IPS-18c (cell line): ENCODE results near the gene APBA2.
A peak's percentile ranks its signal among the peaks of the same experiment; 100 is the strongest.
"Not testable (repeated sequence)": the region's sequence is repeated elsewhere in the genome, so short reads cannot be mapped to it uniquely, and the experiment has no call there.

Experiments
- H3K4me3 ChIP-seq: 2 replicates; pipeline ENCODE4 v1.7.0; 2013; ENCODE audit warnings: low read depth, mild to moderate bottlenecking, low read length, moderate library complexity; ENCODE audit not compliant: insufficient read depth
- H3K9me3 ChIP-seq: one replicate; pipeline ENCODE4 v1.6.1; 2013; ENCODE audit warnings: mild to moderate bottlenecking, low read length, moderate library complexity; ENCODE audit not compliant: control insufficient read depth, insufficient read depth

Gene APBA2

DNA sequence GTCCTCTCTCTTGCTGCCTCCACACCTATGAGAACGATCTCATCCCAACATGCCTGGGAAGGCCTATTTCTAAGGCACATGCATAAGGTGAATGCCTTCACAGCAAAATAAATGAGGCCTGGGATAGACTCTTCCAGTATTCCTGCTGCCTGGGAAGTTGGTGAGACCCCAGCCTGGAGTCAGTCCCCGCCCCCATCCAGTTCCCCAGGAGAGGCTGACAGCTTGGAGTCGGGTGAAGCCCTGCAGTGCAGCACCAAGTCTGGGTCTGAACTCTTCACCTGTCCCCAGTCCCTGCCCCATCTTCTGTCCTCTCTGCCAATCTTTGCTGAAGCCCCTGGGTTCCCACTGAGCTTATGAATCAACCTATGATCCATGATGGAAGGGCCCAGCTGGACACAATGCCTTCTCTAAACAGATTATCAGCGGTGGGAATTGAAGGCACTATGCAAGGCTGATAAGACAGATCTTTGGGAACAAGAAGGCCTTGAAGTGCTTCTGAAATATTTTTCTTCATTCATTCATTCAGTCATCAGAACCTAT lies 10.2 kb upstream of the APBA2 start:
- no peaks in the 10 kb centered on the region for H3K9me3 ChIP-seq
- no peak overlapping the region for H3K4me3 ChIP-seq

DNA sequence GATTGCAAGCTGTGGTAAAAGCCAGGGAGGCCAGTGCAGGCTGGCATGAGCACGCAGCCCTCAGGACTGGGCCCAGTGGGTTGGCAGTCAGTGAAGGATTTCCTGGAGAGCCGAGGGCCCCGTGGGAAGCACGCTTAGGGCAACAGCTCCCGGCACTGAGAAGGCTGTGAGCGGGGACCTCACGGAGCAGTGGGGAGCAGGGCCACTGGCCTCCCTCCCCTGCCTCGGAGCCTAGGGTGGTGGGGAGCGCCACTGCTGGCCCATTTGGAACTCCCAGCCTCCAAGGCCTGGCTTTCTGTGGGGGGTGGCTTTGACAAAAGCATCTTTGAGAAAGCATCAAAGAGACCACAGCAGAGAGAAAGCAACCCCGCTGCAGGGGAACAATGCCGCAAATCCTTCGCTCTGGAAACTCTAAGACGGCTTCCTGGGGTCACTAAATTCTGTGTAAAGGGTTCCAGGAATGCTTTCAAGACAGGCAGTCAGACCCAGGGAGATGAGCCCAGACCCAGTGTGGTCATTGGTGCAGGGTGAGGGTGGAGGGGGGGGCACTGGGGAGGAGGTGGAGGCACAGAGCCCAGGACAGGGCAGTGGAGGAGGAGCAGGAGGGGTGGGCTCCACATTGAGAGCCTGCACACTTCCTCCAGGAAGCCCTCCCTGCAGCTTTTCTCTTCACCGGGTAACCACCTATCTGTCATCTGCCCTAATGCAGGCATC lies 9.5 kb upstream of the APBA2 start:
- Histone ChIP-seq H3K9me3 (no peaks in the 10 kb centered on the region), H3K4me3 (no peak overlapping the region)

DNA sequence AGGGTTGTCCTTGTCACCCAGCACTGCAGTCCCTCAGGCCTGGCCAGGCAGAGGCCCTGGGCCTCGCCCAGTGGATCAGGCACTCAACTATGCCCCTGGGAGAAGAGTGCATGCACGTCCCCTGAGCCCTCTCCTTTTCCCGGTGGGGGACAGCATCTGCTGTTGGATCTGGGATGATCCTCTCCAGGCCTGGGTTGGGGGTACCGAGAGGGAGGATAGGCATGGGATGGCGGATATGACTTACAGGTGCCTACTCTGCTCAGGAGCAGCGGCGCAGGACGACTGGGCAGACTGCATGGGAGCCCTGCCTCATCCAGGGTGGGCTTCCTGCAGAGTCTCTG lies 9.0 kb upstream of the APBA2 start:
- H3K9me3 ChIP-seq = no peaks in the 10 kb centered on the region
- no peak overlapping the region for H3K4me3 ChIP-seq

DNA sequence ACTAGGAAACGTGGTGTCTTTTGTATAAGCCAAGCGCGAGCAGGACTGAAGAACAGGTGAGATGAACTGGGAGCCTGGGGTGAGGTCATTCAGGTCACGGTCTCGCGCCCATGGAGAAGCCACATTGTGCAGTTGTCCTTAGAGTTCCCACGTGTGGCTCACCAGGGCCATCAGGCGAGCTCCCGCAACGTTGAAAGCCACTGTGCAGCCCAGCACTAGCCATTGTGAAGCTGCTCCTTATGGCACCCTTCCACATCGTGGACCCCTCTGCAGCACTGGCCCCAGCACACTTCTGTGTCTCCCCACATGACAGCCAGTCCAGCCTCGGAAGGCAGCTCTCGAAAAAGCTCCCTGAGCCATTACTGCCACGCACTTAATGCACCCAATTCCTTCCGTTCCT lies 7.6 kb upstream of the APBA2 start:
- no peaks in the 10 kb centered on the region for H3K9me3 ChIP-seq
- no peak overlapping the region for H3K4me3 ChIP-seq

DNA sequence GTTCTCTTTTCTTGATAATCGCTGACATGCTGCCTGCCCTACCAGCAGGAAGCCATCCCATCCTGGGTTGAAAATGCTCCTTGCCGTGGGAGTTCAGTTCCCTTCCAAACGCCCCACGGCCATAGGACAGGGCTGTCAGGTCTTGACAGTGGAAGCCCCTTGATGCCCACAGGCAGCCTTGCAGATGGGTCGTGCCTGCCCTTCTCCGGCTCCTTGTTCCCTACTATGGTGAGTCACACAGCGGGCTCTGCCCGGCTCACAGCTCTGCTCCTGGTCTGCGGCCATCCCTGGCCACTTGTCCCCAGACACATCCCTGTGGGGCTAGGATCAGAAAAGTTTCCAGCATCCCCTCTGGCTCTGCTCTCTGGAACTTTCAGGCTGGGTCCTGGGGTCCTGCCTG lies 6.2 kb upstream of the APBA2 start:
- no peak overlapping the region for H3K4me3 ChIP-seq
- H3K9me3 ChIP-seq = no peaks in the 10 kb centered on the region

DNA sequence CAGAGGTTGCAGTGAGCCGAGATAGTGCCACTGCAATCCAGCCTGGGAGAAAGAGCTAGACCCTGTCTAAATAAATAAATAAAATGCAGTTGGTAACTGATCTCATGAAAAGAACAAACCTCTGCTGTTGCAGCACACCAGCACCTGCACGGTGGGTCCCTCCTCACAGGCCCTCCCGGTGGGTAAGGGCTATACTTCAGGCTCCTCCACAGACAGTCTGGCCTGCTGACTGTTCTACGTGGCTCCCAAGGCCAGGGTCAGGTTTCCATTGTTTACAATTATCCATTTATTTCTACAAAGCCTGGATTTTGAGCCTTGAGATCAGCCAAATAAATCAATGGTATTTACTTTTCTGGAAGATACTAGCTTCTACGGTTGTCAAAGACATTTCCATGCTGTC lies 5.1 kb upstream of the APBA2 start:
- H3K9me3 ChIP-seq = no peaks in the 10 kb centered on the region
- no peak overlapping the region for H3K4me3 ChIP-seq

DNA sequence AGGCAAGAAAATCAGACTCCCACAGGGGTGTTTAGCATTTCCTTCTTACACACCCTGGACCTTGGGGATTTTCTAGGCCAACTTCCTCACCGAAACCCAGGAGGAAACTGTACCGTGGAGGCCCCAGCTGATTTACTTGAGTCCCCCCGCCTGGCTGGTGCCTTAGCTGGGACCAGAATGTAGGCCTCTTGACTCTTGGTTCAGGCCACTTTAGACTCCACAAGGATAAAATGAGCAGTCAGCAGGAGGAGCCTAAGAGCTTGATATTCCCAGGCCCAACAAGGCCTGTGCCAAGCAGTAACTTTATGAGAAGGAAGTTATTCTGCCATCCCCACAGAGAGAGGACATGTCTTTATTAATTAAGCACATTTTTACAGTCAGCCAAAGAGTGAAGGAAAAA lies 4.6 kb upstream of the APBA2 start:
- Histone ChIP-seq H3K9me3 (no peaks in the 10 kb centered on the region), H3K4me3 (no peak overlapping the region)

DNA sequence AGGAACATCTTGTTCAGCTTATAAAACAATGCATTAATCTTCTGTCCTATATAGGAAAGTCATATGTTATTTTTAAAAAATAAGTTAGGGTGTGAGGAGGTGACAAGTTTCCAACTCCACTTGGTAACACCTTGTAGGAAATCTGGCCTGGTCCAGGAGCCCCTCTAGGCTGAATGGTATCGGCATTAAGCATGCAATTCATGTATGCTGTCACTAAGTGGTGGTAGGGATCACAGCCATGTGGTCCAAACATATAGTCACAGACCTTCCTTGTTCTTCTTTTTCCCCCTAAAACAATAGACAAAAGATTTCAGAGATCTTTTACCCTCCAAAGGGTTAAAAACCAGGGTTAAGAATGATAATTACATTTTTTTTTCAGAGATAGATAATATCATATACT lies 4.2 kb upstream of the APBA2 start:
- Histone ChIP-seq H3K4me3 (no peak overlapping the region), H3K9me3 (no peaks in the 10 kb centered on the region)

DNA sequence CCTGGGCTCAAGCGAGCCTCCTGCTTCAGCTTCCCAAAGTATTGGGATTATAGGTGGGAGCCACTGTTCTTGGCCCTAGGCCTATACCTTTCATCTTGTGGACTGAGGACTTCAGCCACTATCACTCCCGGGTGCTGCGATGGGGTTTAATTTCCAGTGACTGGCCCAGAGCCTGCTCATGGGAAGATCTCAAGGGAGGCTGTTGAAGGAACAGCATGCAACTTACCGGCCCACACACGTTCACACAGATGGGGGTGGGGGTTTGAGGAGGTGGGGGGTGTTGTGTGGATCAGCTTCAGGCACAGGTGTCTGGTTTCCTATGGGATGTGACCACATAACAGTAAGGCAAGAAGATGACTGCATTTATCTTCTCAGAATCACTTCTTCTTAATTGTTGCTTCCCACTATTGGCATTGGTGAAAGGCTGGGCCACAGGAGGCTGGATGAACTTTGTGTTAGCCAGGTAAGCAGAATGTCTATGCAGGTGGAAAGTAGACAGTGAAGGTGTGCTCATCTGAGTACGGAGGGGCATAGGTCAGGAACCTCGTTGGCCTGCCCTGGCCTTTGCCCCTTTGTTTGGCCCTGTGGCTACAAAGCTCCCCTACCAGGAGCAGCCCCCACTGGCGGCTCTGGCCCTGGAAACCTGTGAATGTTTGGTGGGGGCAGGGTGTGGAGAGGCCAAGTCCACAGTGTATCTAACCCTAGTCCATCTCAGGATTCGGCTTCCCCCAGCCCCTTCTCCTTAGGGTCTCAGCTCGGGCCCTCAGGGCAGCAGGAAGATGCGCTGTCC lies 1.4 kb upstream of the APBA2 start:
- no peaks in the 10 kb centered on the region for H3K9me3 ChIP-seq
- H3K4me3 ChIP-seq = no peak overlapping the region

DNA sequence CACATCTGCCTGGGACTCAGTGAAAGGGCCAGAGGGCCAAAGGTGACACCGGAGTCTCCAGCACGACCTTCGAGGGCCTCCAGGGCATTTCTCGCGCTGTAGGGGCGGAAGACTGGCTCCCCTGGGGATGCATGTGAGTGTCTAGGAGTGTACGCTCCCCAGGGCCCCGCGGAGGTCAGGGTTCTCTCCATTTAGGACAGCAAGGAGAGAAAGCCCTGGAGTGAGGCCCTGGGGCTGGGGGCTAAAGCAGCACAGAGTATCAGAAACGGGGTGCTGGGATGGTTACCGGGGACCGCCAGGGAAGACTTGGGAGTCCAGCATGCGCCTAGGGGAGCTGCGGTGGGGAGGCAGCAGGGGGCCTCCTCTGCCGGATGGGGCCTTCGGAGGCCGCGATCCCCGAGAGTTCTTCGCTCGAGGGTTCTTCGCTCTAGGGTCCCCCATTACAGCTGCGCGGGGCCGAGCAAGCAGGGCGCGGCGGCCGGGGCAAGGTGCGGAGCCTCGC lies 595 bp upstream of the APBA2 start:
- peak overlapping the region; percentile 62 for H3K4me3 ChIP-seq

DNA sequence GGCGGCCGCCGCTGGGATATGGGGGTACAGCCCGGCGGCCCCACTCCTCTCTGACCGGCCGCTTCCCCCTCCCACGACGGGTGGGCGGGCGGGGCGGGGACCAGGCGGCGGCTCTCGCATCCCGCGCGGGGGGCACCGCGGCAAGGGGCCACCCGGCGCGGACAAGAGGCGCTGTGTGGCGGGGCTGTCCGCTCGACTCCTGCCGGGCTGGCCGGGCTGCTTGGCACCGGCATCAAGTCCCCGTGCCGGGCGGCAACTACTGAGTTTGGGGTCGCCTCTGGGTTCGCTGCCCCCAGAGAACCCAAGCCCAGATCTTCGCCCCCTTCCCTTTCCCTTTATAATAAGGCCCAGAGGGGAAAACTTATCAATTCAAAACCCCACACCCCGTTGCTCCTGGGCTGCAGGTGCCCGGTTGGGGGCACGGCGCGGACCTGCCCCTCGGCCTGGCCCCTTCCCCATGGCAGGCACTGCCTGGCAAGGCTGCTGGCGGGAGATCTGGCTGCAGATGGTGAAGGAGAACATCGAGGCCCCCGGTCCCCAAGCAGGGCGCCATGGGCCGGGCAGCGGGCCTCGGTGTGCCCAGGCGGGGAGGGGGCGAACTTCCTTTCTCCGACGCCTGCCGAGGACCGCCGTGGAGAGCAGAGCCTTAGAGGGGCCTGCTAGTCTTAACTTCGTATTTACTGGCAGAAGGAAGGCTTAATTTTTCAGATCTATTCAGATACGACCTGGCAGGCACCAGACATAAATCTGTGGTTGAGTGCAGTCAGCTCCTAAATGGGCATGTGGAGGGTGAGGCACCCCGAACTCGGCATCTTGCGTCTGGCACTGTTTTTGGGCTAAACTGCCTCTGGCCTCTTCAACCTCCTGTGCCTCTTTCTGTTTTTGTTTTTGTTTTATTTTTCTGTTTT lies 911 bp downstream of the APBA2 start:
- Histone ChIP-seq H3K9me3 (no peaks in the 10 kb centered on the region), H3K4me3 (peak overlapping the region; percentile 62)

More for the DNA sequence above, 595 bp upstream of the APBA2 start:
- H3K9me3 ChIP-seq = no peaks in the 10 kb centered on the region

DNA sequence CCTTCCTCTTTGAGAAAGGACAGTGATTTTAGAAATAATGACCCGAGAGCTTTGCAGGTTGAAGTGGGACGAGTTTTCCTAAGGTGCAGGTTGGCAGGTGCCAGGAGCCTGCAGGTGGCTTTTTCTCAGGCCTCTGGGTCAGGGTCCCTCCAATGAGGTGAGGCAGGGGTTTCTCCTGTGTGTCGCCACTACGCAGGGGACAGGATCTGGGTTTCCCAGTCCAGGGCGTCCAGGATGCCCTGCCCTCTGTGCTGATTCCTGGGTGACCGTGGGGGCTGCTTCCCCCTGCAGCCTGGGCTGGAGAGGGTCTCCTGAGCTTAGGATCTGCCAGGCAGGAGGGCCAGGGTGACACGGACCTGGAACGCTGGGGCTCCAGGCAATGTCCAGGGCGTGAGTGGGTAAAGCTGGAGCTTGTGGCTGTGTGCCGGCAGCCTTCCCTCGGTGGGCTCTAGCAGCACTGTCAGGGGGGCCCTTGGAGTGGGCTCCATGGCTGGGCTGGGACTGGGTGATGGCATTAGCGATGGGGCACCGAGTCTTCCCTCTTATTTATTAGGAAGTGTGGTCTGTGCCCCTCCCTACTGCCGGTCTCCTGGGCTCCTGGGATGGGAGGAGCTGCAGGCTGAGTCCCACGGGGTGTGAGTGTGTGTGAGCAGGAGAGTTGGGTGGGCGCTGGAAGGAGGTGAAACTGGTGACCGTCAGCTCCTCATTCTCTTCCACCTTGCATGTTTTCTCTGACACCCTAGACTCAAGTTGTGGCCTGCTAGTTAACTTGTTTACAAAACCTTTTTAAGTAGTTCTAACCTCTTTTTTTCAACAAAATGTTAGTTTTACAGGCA lies 1.8 kb downstream of the APBA2 start:
- no peak overlapping the region for H3K4me3 ChIP-seq
- H3K9me3 ChIP-seq = no peaks in the 10 kb centered on the region

DNA sequence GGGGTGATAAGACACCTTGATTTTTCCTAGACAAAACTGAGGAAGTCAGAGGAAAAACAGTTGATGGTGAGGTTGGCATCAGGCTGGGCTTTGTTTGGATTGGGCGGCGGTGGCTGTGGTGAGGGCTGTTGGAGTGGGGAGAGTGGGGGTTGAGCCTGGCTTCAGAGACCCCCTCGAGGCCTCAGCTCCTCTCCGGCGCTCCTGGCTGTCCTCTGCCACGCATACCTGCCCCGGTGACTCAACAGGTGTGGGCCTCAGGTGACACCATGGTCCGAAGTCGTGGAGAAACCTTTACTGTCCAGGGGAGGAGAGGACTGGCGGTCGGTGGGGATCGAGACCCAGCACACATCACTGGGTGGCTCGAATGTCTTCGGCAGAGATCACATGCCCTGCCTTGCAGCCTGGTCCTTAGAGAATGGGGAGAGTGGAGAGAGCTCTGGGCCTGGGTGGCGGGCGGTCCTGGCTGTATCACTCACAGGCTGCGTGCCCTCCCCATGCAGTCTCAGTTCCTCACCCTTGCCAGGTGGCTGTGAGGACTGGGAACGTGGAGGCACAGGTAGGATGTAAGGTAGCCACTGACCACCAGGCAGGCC lies 2.6 kb downstream of the APBA2 start:
- H3K9me3 ChIP-seq = no peaks in the 10 kb centered on the region
- no peak overlapping the region for H3K4me3 ChIP-seq

DNA sequence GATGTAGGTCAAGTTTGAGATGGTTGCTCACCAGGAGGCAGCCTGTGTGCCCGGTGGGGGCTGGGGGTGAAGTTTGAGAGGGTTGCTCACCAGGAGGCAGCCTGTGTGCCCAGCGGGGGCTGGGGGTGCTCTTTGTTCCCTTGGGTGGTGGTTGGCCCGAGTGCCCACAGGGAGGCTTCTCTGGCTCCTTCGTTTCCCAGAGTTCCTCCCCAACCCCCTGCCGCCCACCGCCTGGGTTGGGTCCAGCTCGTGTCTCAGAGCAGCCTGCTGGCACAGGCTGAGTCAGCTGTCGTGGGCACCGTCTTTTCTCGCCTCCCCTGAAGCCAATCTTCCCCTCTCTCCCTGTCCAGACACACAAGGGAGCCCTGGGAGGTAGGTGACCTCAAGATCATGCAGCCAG lies 3.1 kb downstream of the APBA2 start:
- no peak overlapping the region for H3K4me3 ChIP-seq
- no peaks in the 10 kb centered on the region for H3K9me3 ChIP-seq

DNA sequence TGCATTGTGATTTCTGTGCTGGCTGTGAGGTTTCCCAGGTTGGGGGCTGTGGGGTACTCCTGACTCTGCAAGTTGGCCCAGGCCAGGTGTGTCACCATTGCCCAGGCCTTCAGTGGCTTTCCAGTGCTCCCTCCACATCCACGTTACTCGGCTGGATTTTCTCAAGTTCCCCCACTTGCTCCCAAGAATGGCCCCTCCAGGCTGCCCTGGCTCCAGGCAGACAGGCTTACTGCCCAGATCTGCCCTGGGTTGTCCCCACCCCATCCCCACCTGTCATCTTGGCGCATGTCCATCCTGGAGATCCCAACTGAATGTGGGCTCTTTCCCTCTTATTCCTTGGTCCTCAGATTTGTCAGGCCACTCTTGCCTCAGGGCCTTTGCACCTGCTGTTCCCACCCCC lies 3.6 kb downstream of the APBA2 start:
- Histone ChIP-seq H3K4me3 (no peak overlapping the region), H3K9me3 (no peaks in the 10 kb centered on the region)

DNA sequence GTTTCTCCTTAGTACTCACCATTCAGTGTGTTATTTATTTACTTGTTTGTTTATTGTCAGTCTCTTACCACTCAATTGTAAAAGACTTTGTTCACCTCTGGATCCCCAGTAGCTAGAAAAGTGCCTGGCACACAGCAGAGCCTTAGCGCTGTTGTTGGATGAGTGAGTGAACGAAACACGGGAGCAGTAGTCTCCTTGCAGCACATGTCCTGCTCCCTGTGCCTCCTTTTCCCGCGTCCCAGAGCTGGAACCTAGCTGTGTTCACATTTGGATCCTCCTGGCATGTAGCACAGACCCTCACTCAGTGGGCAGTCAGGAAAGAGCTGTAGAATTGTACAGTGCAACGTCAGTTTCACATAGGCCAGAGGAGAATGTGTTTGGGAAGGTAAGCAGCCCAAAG lies 4.1 kb downstream of the APBA2 start:
- H3K4me3 ChIP-seq = not testable (repeated sequence)

More for the DNA sequence above, 4.1 kb downstream of the APBA2 start:
- H3K9me3 ChIP-seq = not testable (repeated sequence)
